Measurements from ENCODE around the gene IPO9. TPM values are rescaled to one million over a fixed set of nuclear protein-coding genes. Genes with fewer than 3 reads are reported as not detected.

Gene IPO9
- total RNA-seq = 10 to 100 TPM; 28.2 to 39.9 (median 36.9) TPM
- 23.0 TPM for total RNA-seq (2013)
- 52.3 to 128 (median 103) reads per million in 29 experiments for total RNA-seq

- ATAC-seq (replicated peaks in 1 of 4) = peak; percentile 95 to 96 (median 96)
- under 1% methylated on average over 57 of the region's 58 CpGs for WGBS (ENCODE audit: insufficient coverage)
Observed at GRCh38 chr1:201828820-201829774, at the start of gene IPO9. Gene IPO9, plus strand, starts transcription at chr1:201829157. Its CDS starts 53 bp downstream, at chr1:201829210.

GRCh38 chr1:201779351-201779880 lies 49.5 kb upstream of the IPO9 start:
- H3K27ac ChIP-seq (ENCODE audit: low read length) = no peak overlapping the region
- Mint-ChIP-seq H3K36me3 (peaks cover 17% of the 10 kb centered on the region), H3K27me3 (peaks cover 0 to 4% of the 10 kb centered on the region in 2 donors), H3K27ac (no peak overlapping the region), H3K4me1 (no peaks in the 10 kb centered on the region), H3K9me3 (no peaks in the 10 kb centered on the region), H3K4me3 (no peak overlapping the region)
- H3K27me3 ChIP-seq (replicated peaks in 1 of 2; ENCODE audit: control insufficient read depth in 2 of 2, extremely low read depth in 1 of 2, insufficient read depth in 2 of 2, low read length in 1 of 2) = no peaks in the 10 kb centered on the region
- no peaks in the 10 kb centered on the region for H3K4me1 ChIP-seq (ENCODE audit: control insufficient read depth in 1 of 2, extremely low read depth in 1 of 2, insufficient read depth in 2 of 2, low read length in 2 of 2)
- ChIA-PET CTCF (interaction anchor here in 1 of 2 donors (0.7 kb wide), 1 partner anchor 103 kb away, joined by 3 read pairs; no protein-coding TSS in a partner anchor), POLR2A (no interaction called here)
- no peak for ATAC-seq (replicated peaks in 1 of 4)
- H3K4me3 ChIP-seq (ENCODE audit: control insufficient read depth in 1 of 2, extremely low read depth in 1 of 2, low read length in 1 of 2) = no peak overlapping the region
- no peaks in the 10 kb centered on the region for H3K9me3 ChIP-seq
- 60% methylated on average over 1 of the region's 6 CpGs for WGBS (ENCODE audit: insufficient coverage)
- no peaks in the 10 kb centered on the region for H3K36me3 ChIP-seq (ENCODE audit: control insufficient read depth in 2 of 2, extremely low read depth in 1 of 2, insufficient read depth in 1 of 2, low read length in 1 of 2)
- DNase-seq = no peak

More at GRCh38 chr1:201828820-201829774, at the start of gene IPO9:
- POLR2A ChIA-PET = interaction anchor here in 1 of 2 donors (0.6 kb wide), 1 partner anchor 126 kb away, joined by 3 read pairs; the partner anchor contains the start of gene TIMM17A
- DNase-seq = peak; percentile 87 to 98 (median 92)
- H3K27me3 Mint-ChIP-seq = no peaks in the 10 kb centered on the region
- Histone ChIP-seq H3K27ac (ENCODE audit: low read length) (peak within 1 kb of the TSS; percentile 86), H3K9me3 (no peaks in the 10 kb centered on the region), H3K4me3 (ENCODE audit: control insufficient read depth in 1 of 2, extremely low read depth in 1 of 2, low read length in 1 of 2) (peak within 1 kb of the TSS; percentile 97 to 98), H3K27me3 (replicated peaks in 1 of 2; ENCODE audit: control insufficient read depth in 2 of 2, extremely low read depth in 1 of 2, insufficient read depth in 2 of 2, low read length in 1 of 2) (no peaks in the 10 kb centered on the region), H3K4me1 (ENCODE audit: control insufficient read depth in 1 of 2, extremely low read depth in 1 of 2, insufficient read depth in 2 of 2, low read length in 2 of 2) (peaks cover 14 to 20% of the 10 kb centered on the region in 2 experiments), H3K36me3 (ENCODE audit: control insufficient read depth in 2 of 2, extremely low read depth in 1 of 2, insufficient read depth in 1 of 2, low read length in 1 of 2) (no peaks in the 10 kb centered on the region)
- H3K9me3 Mint-ChIP-seq = no peaks in the 10 kb centered on the region
- peak within 1 kb of the TSS; percentile 92 to 97 (median 95) for H3K4me3 Mint-ChIP-seq
- no peaks in the 10 kb centered on the region for H3K36me3 Mint-ChIP-seq
- peak within 1 kb of the TSS; percentile 92 to 96 for H3K27ac Mint-ChIP-seq
- CTCF ChIA-PET = interaction anchor here in 1 of 2 donors (0.6 to 1.8 kb wide), 8 partner anchors 12 to 1058 kb away, joined by 3 to 6 read pairs (median 4); no protein-coding TSS in a partner anchor
- peaks cover 41 to 54% (median 49%) of the 10 kb centered on the region in 3 donors for H3K4me1 Mint-ChIP-seq

GRCh38 chr1:201780952-201781351 lies 48.0 kb upstream of the IPO9 start:
- Histone ChIP-seq H3K27me3 (replicated peaks in 1 of 2; ENCODE audit: control insufficient read depth in 2 of 2, extremely low read depth in 1 of 2, insufficient read depth in 2 of 2, low read length in 1 of 2) (no peaks in the 10 kb centered on the region), H3K27ac (ENCODE audit: low read length) (no peak overlapping the region), H3K9me3 (no peaks in the 10 kb centered on the region), H3K36me3 (ENCODE audit: control insufficient read depth in 2 of 2, extremely low read depth in 1 of 2, insufficient read depth in 1 of 2, low read length in 1 of 2) (no peaks in the 10 kb centered on the region), H3K4me1 (ENCODE audit: control insufficient read depth in 1 of 2, extremely low read depth in 1 of 2, insufficient read depth in 2 of 2, low read length in 2 of 2) (no peaks in the 10 kb centered on the region), H3K4me3 (ENCODE audit: control insufficient read depth in 1 of 2, extremely low read depth in 1 of 2, low read length in 1 of 2) (no peak overlapping the region)
- no peak for ATAC-seq (replicated peaks in 1 of 4)
- ChIA-PET CTCF (interaction anchor here in 1 of 2 donors (0.8 kb wide), 1 partner anchor 10 kb away, joined by 3 read pairs; no protein-coding TSS in a partner anchor), POLR2A (no interaction called here)
- peaks cover 17% of the 10 kb centered on the region for H3K36me3 Mint-ChIP-seq
- no peaks in the 10 kb centered on the region for H3K4me1 Mint-ChIP-seq
- no peaks in the 10 kb centered on the region for H3K9me3 Mint-ChIP-seq
- no peak overlapping the region for H3K4me3 Mint-ChIP-seq
- H3K27ac Mint-ChIP-seq = no peak overlapping the region
- DNase-seq = no peak
- WGBS (ENCODE audit: insufficient coverage) = 88% methylated on average over 4 of the region's 6 CpGs
- no peaks in the 10 kb centered on the region for H3K27me3 Mint-ChIP-seq

- POLR2A ChIA-PET = no interaction called here
- DNase-seq = no peak
- no peaks in the 10 kb centered on the region for H3K9me3 Mint-ChIP-seq
Observed at GRCh38 chr1:201781437-201781836, 47.5 kb upstream of the IPO9 start.

GRCh38 chr1:201782353-201782752 lies 46.6 kb upstream of the IPO9 start:
- H3K27ac ChIP-seq (ENCODE audit: low read length) = no peak overlapping the region
- H3K36me3 ChIP-seq (ENCODE audit: control insufficient read depth in 2 of 2, extremely low read depth in 1 of 2, insufficient read depth in 1 of 2, low read length in 1 of 2) = no peaks in the 10 kb centered on the region
- no peak for DNase-seq
- no peaks in the 10 kb centered on the region for H3K4me1 ChIP-seq (ENCODE audit: control insufficient read depth in 1 of 2, extremely low read depth in 1 of 2, insufficient read depth in 2 of 2, low read length in 2 of 2)
- Mint-ChIP-seq H3K4me1 (no peaks in the 10 kb centered on the region), H3K4me3 (no peak overlapping the region), H3K27me3 (no peaks in the 10 kb centered on the region), H3K27ac (no peak overlapping the region), H3K36me3 (peaks cover 20% of the 10 kb centered on the region), H3K9me3 (no peaks in the 10 kb centered on the region)
- ATAC-seq (replicated peaks in 1 of 4) = no peak
- POLR2A ChIA-PET = no interaction called here
- peaks cover 0 to 2% of the 10 kb centered on the region in 2 experiments for H3K27me3 ChIP-seq (replicated peaks in 1 of 2; ENCODE audit: control insufficient read depth in 2 of 2, extremely low read depth in 1 of 2, insufficient read depth in 2 of 2, low read length in 1 of 2)
- CTCF ChIA-PET = no interaction called here
- H3K9me3 ChIP-seq = no peaks in the 10 kb centered on the region
- 90% methylated on average over 10 of the region's 12 CpGs for WGBS (ENCODE audit: insufficient coverage)
- no peak overlapping the region for H3K4me3 ChIP-seq (ENCODE audit: control insufficient read depth in 1 of 2, extremely low read depth in 1 of 2, low read length in 1 of 2)

More at GRCh38 chr1:201781437-201781836, 47.5 kb upstream of the IPO9 start:
- no peaks in the 10 kb centered on the region for H3K4me1 ChIP-seq (ENCODE audit: control insufficient read depth in 1 of 2, extremely low read depth in 1 of 2, insufficient read depth in 2 of 2, low read length in 2 of 2)
- no peaks in the 10 kb centered on the region for H3K27me3 ChIP-seq (replicated peaks in 1 of 2; ENCODE audit: control insufficient read depth in 2 of 2, extremely low read depth in 1 of 2, insufficient read depth in 2 of 2, low read length in 1 of 2)
- Mint-ChIP-seq H3K27me3 (no peaks in the 10 kb centered on the region), H3K36me3 (peaks cover 20% of the 10 kb centered on the region), H3K27ac (no peak overlapping the region), H3K4me1 (no peaks in the 10 kb centered on the region), H3K4me3 (no peak overlapping the region)
- no peak overlapping the region for H3K4me3 ChIP-seq (ENCODE audit: control insufficient read depth in 1 of 2, extremely low read depth in 1 of 2, low read length in 1 of 2)
- 80% methylated on average over 1 of the region's 1 CpG for WGBS (ENCODE audit: insufficient coverage)
- no peak for ATAC-seq (replicated peaks in 1 of 4)
- H3K9me3 ChIP-seq = no peaks in the 10 kb centered on the region
- CTCF ChIA-PET = interaction anchor here in 1 of 2 donors (0.8 kb wide), 1 partner anchor 10 kb away, joined by 3 read pairs; no protein-coding TSS in a partner anchor
- no peak overlapping the region for H3K27ac ChIP-seq (ENCODE audit: low read length)
- no peaks in the 10 kb centered on the region for H3K36me3 ChIP-seq (ENCODE audit: control insufficient read depth in 2 of 2, extremely low read depth in 1 of 2, insufficient read depth in 1 of 2, low read length in 1 of 2)

GRCh38 chr1:201783058-201783457 lies 45.9 kb upstream of the IPO9 start:
- Histone ChIP-seq H3K27ac (ENCODE audit: low read length) (no peak overlapping the region), H3K36me3 (ENCODE audit: control insufficient read depth in 2 of 2, extremely low read depth in 1 of 2, insufficient read depth in 1 of 2, low read length in 1 of 2) (no peaks in the 10 kb centered on the region), H3K9me3 (no peaks in the 10 kb centered on the region), H3K27me3 (replicated peaks in 1 of 2; ENCODE audit: control insufficient read depth in 2 of 2, extremely low read depth in 1 of 2, insufficient read depth in 2 of 2, low read length in 1 of 2) (peaks cover 0 to 2% of the 10 kb centered on the region in 2 experiments), H3K4me3 (ENCODE audit: control insufficient read depth in 1 of 2, extremely low read depth in 1 of 2, low read length in 1 of 2) (no peak overlapping the region), H3K4me1 (ENCODE audit: control insufficient read depth in 1 of 2, extremely low read depth in 1 of 2, insufficient read depth in 2 of 2, low read length in 2 of 2) (no peaks in the 10 kb centered on the region)
- CTCF ChIA-PET = no interaction called here
- DNase-seq (no peak), ATAC-seq (replicated peaks in 1 of 4) (no peak)
- Mint-ChIP-seq H3K36me3 (peaks cover 20% of the 10 kb centered on the region), H3K4me1 (no peaks in the 10 kb centered on the region), H3K9me3 (no peaks in the 10 kb centered on the region), H3K27ac (no peak overlapping the region), H3K27me3 (no peaks in the 10 kb centered on the region), H3K4me3 (no peak overlapping the region)
- POLR2A ChIA-PET = no interaction called here
- WGBS (ENCODE audit: insufficient coverage) = 67% methylated on average over 2 of the region's 2 CpGs
